ENCODE results near the gene RSPH1. TPM values are rescaled to one million over a fixed set of nuclear protein-coding genes. Genes with fewer than 3 reads are reported as not detected.

The RSPH1 gene
- total RNA-seq, 1 donor, result not detected

GRCh38 chr21:42461185-42461520 lies 34.9 kb downstream of the RSPH1 start:
- Histone ChIP-seq H3K79me2 (ENCODE audit: insufficient read depth, low read length) (no peaks in the 10 kb centered on the region), H3K27ac (ENCODE audit: low read depth, low read length) (no peak overlapping the region), H4K20me1 (ENCODE audit: insufficient read depth, low read length) (no peaks in the 10 kb centered on the region), H3K4me3 (ENCODE audit: insufficient read depth, low read length) (no peak overlapping the region), H3K36me3 (ENCODE audit: insufficient read depth, low read length) (no peaks in the 10 kb centered on the region), H3K4me1 (ENCODE audit: insufficient read depth, low read length) (no peaks in the 10 kb centered on the region), H3K9me3 (ENCODE audit: low read depth, low read length) (no peaks in the 10 kb centered on the region), H3K4me2 (ENCODE audit: insufficient read depth, low read length) (no peak overlapping the region), H2AFZ (ENCODE audit: low read length) (no peak overlapping the region), H3K27me3 (ENCODE audit: insufficient read depth, low read length) (no peaks in the 10 kb centered on the region)
- TF ChIP-seq, protein P1, sequence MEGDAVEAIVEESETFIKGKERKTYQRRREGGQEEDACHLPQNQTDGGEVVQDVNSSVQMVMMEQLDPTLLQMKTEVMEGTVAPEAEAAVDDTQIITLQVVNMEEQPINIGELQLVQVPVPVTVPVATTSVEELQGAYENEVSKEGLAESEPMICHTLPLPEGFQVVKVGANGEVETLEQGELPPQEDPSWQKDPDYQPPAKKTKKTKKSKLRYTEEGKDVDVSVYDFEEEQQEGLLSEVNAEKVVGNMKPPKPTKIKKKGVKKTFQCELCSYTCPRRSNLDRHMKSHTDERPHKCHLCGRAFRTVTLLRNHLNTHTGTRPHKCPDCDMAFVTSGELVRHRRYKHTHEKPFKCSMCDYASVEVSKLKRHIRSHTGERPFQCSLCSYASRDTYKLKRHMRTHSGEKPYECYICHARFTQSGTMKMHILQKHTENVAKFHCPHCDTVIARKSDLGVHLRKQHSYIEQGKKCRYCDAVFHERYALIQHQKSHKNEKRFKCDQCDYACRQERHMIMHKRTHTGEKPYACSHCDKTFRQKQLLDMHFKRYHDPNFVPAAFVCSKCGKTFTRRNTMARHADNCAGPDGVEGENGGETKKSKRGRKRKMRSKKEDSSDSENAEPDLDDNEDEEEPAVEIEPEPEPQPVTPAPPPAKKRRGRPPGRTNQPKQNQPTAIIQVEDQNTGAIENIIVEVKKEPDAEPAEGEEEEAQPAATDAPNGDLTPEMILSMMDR (IDR thresholded peaks at IDR 0.05; ENCODE audit: extremely low read depth, low read depth, low read length), result no peak
- DNase-seq (ENCODE audit: insufficient read length, low spot score, missing footprints), result no peak

- Histone ChIP-seq H3K4me3 (ENCODE audit: insufficient read depth, low read length) (no peak overlapping the region), H4K20me1 (ENCODE audit: insufficient read depth, low read length) (no peaks in the 10 kb centered on the region), H3K9me3 (ENCODE audit: low read depth, low read length) (no peaks in the 10 kb centered on the region), H3K4me2 (ENCODE audit: insufficient read depth, low read length) (no peak overlapping the region), H3K36me3 (ENCODE audit: insufficient read depth, low read length) (no peaks in the 10 kb centered on the region), H3K79me2 (ENCODE audit: insufficient read depth, low read length) (no peaks in the 10 kb centered on the region), H2AFZ (ENCODE audit: low read length) (no peak overlapping the region), H3K27me3 (ENCODE audit: insufficient read depth, low read length) (no peaks in the 10 kb centered on the region), H3K27ac (ENCODE audit: low read depth, low read length) (no peak overlapping the region), H3K4me1 (ENCODE audit: insufficient read depth, low read length) (no peaks in the 10 kb centered on the region)
- DNase-seq (ENCODE audit: insufficient read length, low spot score, missing footprints), result no peak
- TF ChIP-seq, protein P1 (IDR thresholded peaks at IDR 0.05; ENCODE audit: extremely low read depth, low read depth, low read length), result no peak
Measured at GRCh38 chr21:42460391-42461184, 35.4 kb downstream of the RSPH1 start.

- Histone ChIP-seq H3K27me3 (ENCODE audit: insufficient read depth, low read length) (no peaks in the 10 kb centered on the region), H3K9me3 (ENCODE audit: low read depth, low read length) (no peaks in the 10 kb centered on the region), H3K27ac (ENCODE audit: low read depth, low read length) (no peak overlapping the region), H3K36me3 (ENCODE audit: insufficient read depth, low read length) (no peaks in the 10 kb centered on the region), H3K4me2 (ENCODE audit: insufficient read depth, low read length) (no peak overlapping the region), H3K4me3 (ENCODE audit: insufficient read depth, low read length) (no peak overlapping the region), H3K4me1 (ENCODE audit: insufficient read depth, low read length) (no peaks in the 10 kb centered on the region), H2AFZ (ENCODE audit: low read length) (no peak overlapping the region), H4K20me1 (ENCODE audit: insufficient read depth, low read length) (no peaks in the 10 kb centered on the region), H3K79me2 (ENCODE audit: insufficient read depth, low read length) (no peaks in the 10 kb centered on the region)
- no peak for DNase-seq (ENCODE audit: insufficient read length, low spot score, missing footprints)
- TF ChIP-seq, protein P1 (IDR thresholded peaks at IDR 0.05; ENCODE audit: extremely low read depth, low read depth, low read length), result no peak
Measured at GRCh38 chr21:42459546-42460215, 36.3 kb downstream of the RSPH1 start.

- DNase-seq (ENCODE audit: insufficient read length, low spot score, missing footprints), result no peak
- Histone ChIP-seq H3K79me2 (ENCODE audit: insufficient read depth, low read length) (no peaks in the 10 kb centered on the region), H3K9me3 (ENCODE audit: low read depth, low read length) (no peaks in the 10 kb centered on the region), H3K27me3 (ENCODE audit: insufficient read depth, low read length) (no peaks in the 10 kb centered on the region), H3K4me2 (ENCODE audit: insufficient read depth, low read length) (no peak overlapping the region), H4K20me1 (ENCODE audit: insufficient read depth, low read length) (no peaks in the 10 kb centered on the region), H3K36me3 (ENCODE audit: insufficient read depth, low read length) (no peaks in the 10 kb centered on the region), H3K4me1 (ENCODE audit: insufficient read depth, low read length) (no peaks in the 10 kb centered on the region), H2AFZ (ENCODE audit: low read length) (no peak overlapping the region), H3K4me3 (ENCODE audit: insufficient read depth, low read length) (no peak overlapping the region), H3K27ac (ENCODE audit: low read depth, low read length) (no peak overlapping the region)
- TF ChIP-seq, protein P1 (IDR thresholded peaks at IDR 0.05; ENCODE audit: extremely low read depth, low read depth, low read length), result no peak
Measured at GRCh38 chr21:42459082-42459460, 37.0 kb downstream of the RSPH1 start.
